NCI-H82 treated with DMSO at 0.1 percent for 48 hours (cell line): ENCODE data around the gene CTSW.
A peak's percentile ranks its signal among the peaks of the same experiment; 100 is the strongest.
"Not testable (repeated sequence)": the region's sequence is repeated elsewhere in the genome, so short reads cannot be mapped to it uniquely, and the experiment has no call there.

Source experiments
- DNase-seq: peaks from one replicate; lab custom pipeline; 2025; ENCODE audit not compliant: unreplicated experiment; lab: John Stamatoyannopoulos, UW

Gene CTSW, protein sequence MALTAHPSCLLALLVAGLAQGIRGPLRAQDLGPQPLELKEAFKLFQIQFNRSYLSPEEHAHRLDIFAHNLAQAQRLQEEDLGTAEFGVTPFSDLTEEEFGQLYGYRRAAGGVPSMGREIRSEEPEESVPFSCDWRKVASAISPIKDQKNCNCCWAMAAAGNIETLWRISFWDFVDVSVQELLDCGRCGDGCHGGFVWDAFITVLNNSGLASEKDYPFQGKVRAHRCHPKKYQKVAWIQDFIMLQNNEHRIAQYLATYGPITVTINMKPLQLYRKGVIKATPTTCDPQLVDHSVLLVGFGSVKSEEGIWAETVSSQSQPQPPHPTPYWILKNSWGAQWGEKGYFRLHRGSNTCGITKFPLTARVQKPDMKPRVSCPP

DNA sequence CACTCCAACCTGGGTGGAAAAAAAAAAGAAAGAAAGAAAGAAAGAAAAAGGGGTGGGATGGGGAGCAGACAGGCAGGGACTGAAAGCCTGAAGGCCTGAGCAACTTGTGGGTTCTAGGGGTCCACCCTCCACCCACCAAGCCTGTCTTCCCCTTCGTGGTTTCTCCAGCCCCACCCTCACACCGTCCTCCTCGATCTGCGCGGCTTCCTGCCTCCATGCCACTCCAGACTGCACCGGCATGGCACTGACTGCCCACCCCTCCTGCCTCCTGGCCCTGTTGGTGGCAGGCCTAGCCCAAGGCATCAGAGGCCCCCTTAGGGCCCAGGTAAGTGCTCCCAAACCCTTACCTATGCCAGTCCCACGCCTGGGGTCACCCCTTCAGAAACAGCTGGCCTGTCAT, at the start of gene CTSW:
Gene CTSW (plus strand): TSS at position 221 of the 400 bp plus-strand sequence. CDS start 18 bp downstream, at position 239.
- no peak for DNase-seq

DNA sequence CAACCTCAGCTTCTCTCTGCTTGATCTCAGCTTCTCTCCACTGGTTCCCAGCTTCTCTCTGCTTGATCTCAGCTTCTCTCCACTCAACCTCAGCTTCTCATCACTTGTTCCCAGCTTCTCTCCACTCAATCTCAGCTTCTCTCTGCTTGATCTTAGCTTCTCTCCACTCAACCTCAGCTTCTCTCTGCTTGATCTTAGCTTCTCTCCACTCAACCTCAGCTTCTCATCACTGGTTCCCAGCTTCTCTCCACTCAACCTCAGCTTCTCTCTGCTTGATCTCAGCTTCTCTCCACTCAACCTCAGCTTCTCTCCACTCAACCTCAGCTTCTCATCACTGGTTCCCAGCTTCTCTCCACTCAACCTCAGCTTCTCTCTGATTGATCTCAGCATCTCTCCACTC, 47.4 kb upstream of the CTSW start:
- not testable (repeated sequence) for DNase-seq

- peak; percentile 71 for DNase-seq
Observed at GRCh38 chr11:65833297-65834030, 46.2 kb upstream of the CTSW start, which contains the start of gene SNX32. Gene SNX32, plus strand, starts transcription at chr11:65833963. Its CDS starts 103 bp downstream, at chr11:65834066.

- DNase-seq, result no peak
Observed at GRCh38 chr11:65834202-65834601, 45.4 kb upstream of the CTSW start.

DNA sequence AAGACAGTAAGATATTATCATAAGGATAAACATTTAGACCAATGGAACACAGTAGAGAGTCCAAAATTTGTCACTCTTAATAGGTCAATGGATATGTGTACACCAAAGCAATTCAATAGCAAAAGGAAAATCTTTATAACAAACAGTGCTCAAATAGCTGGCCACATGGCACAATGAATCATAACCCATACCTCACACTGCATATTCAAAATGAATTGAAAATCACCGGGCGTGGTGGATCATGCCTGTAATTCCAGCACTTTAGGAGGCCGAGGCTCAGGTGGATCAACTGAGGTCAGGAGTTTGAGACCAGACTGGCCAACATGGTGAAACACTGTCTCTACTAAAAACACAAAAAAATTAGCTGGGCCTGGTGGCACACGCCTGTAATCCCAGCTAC, 37.5 kb upstream of the CTSW start:
- DNase-seq, result no peak

DNA sequence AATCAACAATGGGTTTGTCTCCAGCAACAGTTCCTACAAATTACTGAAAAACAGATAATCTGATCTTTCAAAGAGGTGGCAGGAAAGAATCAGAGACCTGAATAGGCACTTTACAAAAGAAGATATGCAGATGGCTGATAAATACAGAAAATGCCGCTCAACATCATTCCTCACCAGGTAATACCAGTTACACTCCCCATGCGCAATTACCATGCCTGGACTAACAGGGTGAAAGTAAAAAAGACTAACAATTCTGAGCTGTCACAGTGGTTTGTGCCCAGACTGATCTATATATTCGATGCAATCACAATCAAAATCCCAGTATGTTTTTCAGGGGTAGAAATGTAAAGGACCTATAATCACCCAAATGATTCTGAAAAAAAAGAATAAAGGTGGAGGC, 35.8 kb upstream of the CTSW start:
- DNase-seq, result no peak

DNA sequence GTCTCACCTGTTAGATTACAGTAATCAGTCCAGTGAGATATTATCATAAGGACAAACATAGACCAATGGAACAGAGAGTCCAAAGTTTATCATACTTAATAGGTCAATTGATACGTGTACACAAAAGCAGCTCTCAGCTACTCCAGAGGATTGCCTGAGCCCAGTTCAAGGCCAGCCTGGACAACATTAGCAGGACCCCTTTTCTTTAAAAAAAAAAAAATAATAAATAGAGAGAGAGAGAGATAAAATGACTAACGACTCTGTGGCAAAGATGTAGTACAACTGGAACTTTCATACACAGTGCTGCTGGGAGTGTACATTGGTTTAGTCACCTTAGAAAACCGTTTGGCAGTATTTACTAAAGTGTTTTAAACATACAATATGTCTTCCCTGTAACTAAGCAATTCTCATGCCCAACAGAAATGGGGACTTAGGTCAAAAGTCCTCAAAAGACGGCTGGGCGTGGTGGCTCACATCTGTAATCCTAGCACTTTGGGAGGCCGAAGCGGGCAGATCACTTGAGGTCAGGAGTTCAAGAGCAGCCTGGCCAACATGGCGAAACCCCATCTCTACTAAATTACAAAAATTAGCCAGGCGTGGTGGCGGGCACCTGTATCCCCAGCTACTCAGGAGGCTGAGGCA, 35.3 kb upstream of the CTSW start:
- no peak for DNase-seq

DNA sequence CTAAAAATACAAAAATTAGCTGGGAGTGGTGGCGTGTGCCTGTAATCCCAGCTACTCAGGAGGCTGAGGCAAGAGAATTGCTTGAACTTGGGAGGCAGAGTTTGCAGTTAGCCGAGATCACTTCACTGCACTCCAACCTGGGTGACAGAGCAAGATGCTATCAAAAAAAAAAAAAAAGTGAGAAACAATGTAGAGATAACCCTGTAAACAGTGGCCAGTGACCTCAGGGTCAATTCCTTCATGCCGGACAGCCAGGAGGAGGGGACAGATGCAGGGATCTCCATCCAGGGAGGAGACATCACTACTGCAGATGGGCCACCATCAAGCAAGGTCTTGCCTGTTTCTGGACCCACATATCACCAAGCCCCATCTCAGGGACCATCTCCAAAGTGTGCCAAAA, 31.9 kb upstream of the CTSW start:
- DNase-seq, result no peak

DNA sequence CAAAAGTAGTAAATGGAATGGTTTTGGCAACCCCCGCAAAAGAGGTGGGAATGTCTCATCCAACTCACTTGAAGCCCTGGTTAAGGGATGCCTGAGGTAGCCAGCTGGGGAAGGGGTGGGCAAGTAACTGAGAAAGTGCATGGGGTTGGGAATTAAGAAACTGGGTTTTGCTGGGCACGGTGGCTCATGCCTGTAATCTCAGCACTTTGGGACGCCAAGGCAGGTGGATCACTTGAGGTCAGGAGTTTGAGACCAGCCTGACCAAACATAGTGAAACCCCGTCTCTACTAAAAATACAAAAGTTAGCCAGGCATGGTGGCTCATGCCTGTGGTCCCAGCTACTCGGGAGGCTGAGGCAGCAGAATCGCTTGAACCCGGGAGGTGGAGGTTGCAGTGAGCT, 30.9 kb upstream of the CTSW start:
- DNase-seq, result not testable (repeated sequence)

GRCh38 chr11:65849366-65849765, 30.3 kb upstream of the CTSW start:
- no peak for DNase-seq

- DNase-seq, result no peak
Observed at GRCh38 chr11:65849771-65850216, 29.8 kb upstream of the CTSW start.

GRCh38 chr11:65850217-65851082, 29.2 kb upstream of the CTSW start:
- DNase-seq, result no peak

GRCh38 chr11:65851083-65851579, 28.5 kb upstream of the CTSW start:
- DNase-seq, result peak; percentile 10

GRCh38 chr11:65851811-65852507, 27.7 kb upstream of the CTSW start:
- DNase-seq, result no peak

DNA sequence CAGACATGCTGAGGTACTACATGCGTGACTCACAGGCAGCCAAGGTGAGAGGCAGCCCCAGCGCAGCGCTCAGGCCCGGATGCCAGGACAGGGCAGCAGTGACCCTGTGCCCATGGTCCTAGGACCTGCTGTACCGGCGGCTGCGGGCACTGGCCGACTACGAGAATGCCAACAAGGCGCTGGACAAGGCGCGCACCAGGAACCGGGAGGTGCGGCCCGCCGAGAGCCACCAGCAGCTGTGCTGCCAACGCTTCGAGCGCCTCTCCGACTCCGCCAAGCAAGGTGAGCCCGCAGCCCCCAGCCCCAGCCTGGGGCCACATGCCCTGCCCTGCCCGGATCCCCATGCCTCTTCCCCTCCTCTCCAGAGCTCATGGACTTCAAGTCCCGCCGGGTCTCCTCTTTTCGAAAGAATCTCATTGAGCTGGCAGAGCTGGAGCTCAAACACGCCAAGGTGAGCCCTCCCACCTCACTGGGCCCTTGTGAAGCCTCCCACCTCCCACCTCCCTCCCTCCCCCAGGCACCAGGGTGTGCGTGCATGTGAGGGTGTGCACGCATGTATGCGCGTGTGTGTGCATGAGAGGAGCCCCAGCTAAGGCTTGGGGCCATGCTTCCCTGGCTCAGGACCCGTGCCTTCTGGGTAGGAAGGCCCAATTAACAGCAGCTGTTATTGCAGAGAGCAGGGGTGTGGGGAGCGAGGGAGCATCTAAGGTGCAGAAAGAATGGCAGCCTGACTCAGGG, 27.0 kb upstream of the CTSW start:
- DNase-seq, result no peak

DNA sequence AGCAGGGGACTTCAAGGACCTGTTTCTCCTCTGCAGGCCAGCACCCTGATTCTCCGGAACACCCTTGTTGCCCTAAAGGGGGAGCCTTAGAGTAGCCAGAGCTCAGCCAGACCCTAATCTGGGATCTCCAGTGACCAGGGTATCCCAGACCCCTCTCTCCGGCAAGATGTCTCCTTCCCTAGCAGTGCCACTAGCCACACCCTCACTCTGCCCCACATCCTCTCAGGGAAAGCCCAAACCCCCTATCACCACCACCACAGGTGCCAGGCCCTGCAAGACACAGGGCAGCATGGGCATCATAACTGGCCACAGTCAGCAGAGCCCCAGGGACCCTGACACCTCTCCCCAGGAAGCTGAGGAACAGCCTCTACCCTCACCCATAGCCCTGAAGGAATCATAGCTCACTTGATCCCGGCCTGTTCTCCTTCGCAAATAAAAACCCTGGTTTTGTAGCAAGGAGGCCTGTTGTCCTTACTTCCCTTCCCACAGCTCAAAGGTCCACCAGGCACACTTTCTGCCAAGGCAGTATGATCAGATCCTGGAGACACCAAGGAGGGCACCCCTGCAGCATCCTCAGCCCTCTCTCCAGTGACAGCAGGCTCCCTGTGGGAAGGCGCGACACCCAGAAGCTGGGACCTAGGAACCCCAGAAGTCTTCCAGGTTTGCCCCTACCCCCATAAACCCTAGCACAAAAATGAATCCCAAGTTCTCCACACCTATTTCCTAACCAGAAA, 26.2 kb upstream of the CTSW start:
- DNase-seq, result no peak

GRCh38 chr11:65854161-65854592, 25.5 kb upstream of the CTSW start:
- no peak for DNase-seq
